NOMO-1 treated with DMSO at 0.1 percent for 48 hours (cell line): ENCODE measurements around the gene MYBPC1.
A peak's percentile ranks its signal among the peaks of the same experiment; 100 is the strongest.

Experiments used
- DNase-seq: peaks from one replicate; lab custom pipeline; 2025; ENCODE audit not compliant: unreplicated experiment; lab: John Stamatoyannopoulos, UW

MYBPC1 gene

GRCh38 chr12:101690544-101691098 is 95.8 kb downstream of the MYBPC1 start:
- DNase-seq, result no peak

GRCh38 chr12:101691503-101692096 is 96.8 kb downstream of the MYBPC1 start:
- DNase-seq, result no peak

GRCh38 chr12:101694297-101694848 is 99.6 kb downstream of the MYBPC1 start:
- DNase-seq, result no peak

GRCh38 chr12:101694986-101695385 is 100.2 kb downstream of the MYBPC1 start:
- no peak for DNase-seq

- no peak for DNase-seq
Measured at GRCh38 chr12:101695706-101696105, 100.9 kb downstream of the MYBPC1 start.

- DNase-seq, result peak; percentile 70
Measured at GRCh38 chr12:101696251-101697196, 101.8 kb downstream of the MYBPC1 start.

GRCh38 chr12:101697197-101697929 is 102.6 kb downstream of the MYBPC1 start, which contains the start of gene CHPT1:
CHPT1 (plus strand) TSS chr12:101697640; CDS start chr12:101697862, 222 bp downstream.
- peak; percentile 46 for DNase-seq

- DNase-seq, result peak; percentile 32
Measured at GRCh38 chr12:101697930-101698799, 103.4 kb downstream of the MYBPC1 start.

- DNase-seq, result no peak
Measured at GRCh38 chr12:101698800-101699347, 104.1 kb downstream of the MYBPC1 start.

- DNase-seq, result no peak
Measured at GRCh38 chr12:101700299-101700820, 105.6 kb downstream of the MYBPC1 start.

- DNase-seq, result no peak
Measured at GRCh38 chr12:101703487-101703886, 108.7 kb downstream of the MYBPC1 start.

- no peak for DNase-seq
Measured at GRCh38 chr12:101706403-101706802, 111.6 kb downstream of the MYBPC1 start.

- DNase-seq, result no peak
Measured at GRCh38 chr12:101707131-101707782, 112.5 kb downstream of the MYBPC1 start.

GRCh38 chr12:101710288-101710687 is 115.5 kb downstream of the MYBPC1 start:
- no peak for DNase-seq

- DNase-seq, result no peak
Measured at GRCh38 chr12:101713059-101713682, 118.4 kb downstream of the MYBPC1 start.

GRCh38 chr12:101713930-101714329 is 119.2 kb downstream of the MYBPC1 start:
- DNase-seq, result no peak

- peak; percentile 37 for DNase-seq
Measured at GRCh38 chr12:101714877-101715444, 120.2 kb downstream of the MYBPC1 start.

GRCh38 chr12:101719566-101719965 is 124.8 kb downstream of the MYBPC1 start:
- no peak for DNase-seq
